ENCODE results near the gene ZNF326.

DNA sequence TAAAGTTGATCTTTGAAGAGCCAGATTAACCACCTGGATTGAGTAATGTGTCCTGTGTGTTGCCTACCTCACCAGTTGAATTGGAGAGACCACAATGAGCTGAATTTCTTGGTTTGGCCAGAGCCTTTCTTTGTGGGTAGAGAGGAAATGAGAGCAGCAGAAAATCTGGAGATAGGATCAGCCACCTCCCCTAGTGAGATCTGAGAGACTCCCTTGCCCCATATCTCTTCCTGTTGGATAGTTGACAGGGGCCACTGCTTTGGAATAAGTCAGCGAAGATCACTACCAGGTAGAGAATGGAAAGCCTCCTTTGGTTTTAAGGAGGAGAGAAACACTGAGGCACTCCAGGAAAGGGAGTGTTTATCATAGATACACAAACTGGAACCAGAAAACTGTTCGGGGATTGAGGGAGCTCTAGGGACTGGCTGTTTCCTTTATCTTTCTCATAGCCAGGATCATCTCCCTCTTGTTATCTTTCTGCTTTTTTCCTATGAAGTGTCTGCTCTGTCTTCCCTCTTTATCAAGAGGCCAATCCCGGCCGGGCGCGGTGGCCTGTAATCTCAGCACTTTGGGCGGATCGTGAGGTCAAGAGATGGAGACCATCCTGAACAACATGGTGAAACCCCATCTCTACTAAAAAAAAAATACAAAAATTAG, 21.3 kb upstream of the ZNF326 start:
- TF ChIP-seq CTCF (IDR thresholded peaks at IDR 0.05; ENCODE audit: low read length) (no peak), EZH2 (IDR thresholded peaks at IDR 0.05; ENCODE audit: borderline replicate concordance, low read length) (no peak)

All from OCI-LY1 (cell line).